IPS DF 19.7 (cell line): ENCODE measurements around the gene FBRSL1.
"Not testable (repeated sequence)": the region's sequence is repeated elsewhere in the genome, so short reads cannot be mapped to it uniquely, and the experiment has no call there.

Experiments
- DNase-seq: peaks from one replicate; pipeline ENCODE4 v3.0.0-alpha.2; 2013; ENCODE audit warnings: low read depth, low spot score

The FBRSL1 gene

DNA sequence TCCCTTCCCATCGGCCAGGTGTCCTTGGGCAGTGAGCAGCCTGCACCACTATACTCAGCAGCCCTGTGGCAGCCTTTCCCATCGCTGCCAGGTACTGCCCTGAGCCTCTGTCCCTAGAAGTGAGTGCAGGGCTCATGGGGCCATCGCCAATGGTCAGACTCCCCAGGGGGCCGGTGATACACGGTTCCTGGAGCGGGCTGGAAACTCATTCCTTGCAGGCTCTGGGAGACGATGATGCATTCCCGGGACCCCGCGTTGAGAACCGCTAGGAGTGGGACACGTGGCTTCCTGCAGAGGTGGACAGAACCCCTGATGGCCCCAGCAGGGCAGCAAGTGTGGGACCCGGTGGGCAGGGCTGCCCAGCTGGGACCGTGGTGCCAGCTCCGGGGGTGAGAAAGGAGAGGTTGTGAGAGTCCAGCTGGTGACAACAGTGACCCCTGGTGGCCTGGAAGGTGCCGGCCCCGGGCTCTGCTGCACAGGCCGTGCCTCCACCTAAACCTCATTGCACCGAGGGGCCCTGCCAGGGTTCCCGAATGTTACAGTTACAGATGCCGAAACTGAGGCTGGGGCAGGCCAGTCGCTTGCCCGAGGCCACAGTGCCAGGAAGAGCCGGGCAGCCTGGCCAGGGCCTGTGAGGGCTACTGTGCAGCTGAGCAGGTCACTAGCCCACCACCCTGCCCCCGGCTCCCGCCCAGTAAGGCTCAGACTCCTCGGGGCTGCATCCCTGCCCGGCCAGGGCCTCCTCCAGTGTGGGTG, 33.8 kb downstream of the FBRSL1 start:
- no peak for DNase-seq

- DNase-seq = no peak
Observed at GRCh38 chr12:132524405-132524804, 34.5 kb downstream of the FBRSL1 start.

DNA sequence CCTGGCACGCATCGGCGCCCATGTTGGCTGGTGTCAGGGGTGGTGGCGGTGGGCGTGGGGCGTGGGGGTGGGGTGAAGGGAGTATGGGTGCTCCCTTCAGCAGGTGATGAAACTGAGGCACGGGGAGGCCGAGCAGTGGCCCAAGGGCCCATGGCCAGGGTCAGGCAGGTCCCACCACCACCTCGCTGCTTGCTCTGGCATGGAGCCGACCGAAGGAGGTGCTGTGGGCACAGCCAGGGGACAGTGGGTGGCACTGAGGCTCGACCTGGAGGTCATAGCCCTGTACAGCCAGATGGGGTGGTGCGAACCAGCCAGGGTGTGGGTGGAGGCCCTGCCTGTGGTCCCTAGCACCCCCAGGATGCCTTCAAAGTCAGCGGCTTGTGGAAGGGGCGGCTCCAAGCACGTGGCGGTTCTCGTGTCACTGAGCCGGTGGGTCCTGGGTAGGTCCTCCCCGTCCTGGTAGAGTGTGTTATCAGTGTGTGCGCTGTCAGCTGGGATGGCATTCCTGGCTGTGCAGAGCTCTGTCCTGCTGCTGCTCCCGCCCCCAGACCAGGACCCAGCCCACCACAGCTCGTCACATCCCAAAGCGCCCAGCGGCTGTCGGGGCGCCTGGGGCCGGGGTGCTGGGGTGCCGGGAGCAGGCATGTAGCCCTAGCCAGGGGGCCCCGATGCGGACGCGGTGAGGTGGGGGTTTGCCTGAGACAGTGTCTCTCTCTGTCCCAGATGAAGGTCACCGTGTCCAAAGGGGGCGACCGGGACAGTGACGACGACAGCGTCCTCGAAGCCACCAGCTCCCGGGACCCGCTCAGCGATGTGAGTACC, 35.3 kb downstream of the FBRSL1 start:
- DNase-seq = no peak

DNA sequence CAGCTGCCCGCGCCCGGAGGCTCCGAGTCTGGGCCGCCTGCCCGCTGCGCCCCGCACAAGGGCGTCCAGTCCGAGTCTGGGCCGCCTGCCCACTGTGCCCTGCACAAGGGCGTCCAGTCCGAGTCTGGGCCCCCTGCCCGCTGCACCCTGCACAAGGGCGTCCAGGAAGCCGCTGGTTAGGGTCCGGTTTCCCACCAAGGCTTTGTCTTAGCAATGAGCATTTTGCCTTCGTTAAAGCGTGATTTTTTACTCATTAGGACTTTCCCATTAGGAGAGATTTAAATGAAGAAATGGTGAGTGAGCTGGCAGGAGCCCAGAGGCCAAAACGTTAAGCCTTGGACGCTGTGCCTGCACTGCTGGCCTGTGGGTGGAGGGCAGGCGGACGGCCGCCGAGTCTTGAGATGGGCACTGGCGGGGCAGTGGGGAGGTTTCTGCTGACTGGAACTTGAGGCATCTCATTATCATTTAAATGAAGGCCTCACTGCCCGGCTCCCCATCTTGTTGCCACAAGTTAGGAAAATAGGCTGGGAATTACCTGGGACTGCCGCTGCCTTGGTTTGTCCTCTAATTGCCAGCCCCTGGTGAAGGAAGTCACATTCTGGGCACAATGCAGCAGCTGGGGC, 36.0 kb downstream of the FBRSL1 start:
- DNase-seq = no peak

DNA sequence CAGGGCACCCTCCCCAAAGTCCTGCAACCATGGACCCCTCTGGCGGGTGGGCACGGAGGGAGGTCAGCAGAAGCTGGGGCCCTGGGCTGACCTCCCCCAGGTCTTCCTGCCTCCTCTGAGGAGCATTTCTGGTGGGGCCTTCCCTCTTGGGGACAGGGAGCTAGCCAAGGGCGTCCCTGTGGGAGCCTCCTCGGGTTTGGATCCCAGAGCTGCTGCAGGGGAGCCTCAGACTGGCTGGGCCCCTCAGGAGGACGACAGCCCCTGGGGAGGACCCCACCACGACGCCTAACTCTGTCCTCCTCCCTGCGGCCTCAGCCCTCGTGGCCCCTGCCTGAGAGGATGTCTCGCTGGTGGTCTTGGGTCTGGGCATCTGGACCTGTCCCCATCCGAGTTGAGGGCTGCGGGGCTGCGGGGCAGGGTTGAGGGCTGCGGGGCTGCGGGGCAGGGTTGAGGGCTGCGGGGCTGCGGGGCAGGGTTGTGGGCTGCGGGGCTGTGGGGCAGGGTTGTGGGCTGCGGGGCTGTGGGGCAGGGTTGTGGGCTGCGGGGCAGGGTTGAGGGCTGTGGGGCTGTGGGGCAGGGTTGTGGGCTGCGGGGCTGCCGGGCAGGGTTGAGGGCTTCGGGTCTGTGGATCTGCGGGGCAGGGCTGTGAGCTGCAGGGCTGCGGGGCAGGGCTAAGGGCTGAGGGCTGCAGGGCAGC, 37.4 kb downstream of the FBRSL1 start:
- no peak for DNase-seq

- DNase-seq = no peak
Observed at GRCh38 chr12:132527883-132528264, 37.9 kb downstream of the FBRSL1 start.

- no peak for DNase-seq
Observed at GRCh38 chr12:132528564-132529106, 38.7 kb downstream of the FBRSL1 start.

DNA sequence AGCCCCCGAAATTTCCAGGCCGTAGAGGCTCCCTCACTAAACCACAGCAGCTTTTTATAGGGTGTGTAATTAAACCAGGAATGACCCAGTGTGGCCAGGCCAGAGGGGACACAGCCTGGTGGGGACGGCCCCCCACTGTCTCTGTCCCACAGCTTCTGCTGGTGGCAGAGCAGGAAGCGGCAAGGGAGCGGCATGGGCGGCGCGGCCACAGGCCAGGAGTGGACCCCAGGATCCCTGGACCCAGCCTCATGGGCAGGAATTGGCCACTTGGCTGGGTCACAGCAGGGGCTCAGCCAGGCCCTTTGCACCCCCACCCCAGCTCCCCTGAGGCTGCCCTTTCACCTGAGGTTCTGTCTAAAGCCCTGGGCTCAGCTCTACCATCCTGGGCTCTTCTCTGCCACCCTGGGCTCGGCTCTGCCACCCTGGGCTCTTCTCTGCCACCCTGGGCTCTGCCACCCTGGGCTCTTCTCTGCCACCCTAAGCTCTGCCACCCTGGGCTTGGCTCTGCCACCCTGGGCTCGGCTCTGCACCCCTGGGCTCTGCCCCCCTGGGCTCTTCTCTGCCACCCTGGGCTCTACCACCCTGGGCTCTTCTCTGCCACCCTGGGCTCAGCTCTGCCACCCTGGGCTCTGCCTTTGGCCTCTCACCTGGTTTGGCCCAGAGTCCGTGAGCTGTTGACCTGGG, 39.3 kb downstream of the FBRSL1 start:
- no peak for DNase-seq

- no peak for DNase-seq
Observed at GRCh38 chr12:132529906-132530305, 40.0 kb downstream of the FBRSL1 start.

DNA sequence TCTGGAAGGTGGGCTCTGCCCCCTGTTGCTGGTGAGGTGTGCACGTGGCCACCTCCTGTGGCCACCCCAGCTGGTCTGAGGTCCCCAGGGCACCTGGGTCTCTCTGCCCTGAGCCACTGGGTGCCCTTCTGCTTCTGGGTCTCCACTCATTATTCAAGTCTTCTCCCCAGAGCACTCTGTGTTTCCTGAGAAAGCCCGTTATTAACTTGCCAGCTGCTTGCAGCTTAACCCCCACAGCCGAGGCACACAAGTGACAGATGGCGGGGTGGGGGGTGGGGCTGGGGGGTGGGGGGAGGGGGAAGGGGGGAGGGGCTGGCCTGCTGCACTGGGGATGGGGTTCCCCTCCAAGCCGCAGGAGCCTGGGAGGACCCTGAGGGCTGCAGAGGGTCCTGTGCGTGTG, 40.5 kb downstream of the FBRSL1 start:
- no peak for DNase-seq

DNA sequence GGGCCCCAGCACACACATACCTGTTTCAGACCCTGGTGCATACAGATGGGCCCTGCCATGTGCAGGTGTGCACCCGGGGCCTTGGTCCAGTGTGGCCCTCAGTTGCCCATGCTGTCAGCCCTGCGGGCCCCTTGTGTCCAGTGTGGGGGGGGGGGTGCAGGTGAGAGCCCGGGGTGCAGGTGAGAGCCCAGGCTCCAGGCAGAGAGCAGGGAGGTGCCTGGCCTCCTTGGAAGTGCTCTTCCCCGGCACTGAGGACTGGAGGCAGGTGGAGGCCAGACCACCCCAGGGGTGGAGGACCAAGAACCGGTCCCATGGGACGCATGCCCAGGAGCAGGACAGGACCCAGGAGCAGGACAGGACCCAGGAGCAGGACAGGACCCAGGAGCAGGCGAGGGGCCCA, 40.9 kb downstream of the FBRSL1 start:
- DNase-seq = no peak

- DNase-seq = not testable (repeated sequence)
Observed at GRCh38 chr12:132532711-132533583, 43.0 kb downstream of the FBRSL1 start.

GRCh38 chr12:132533584-132533958, 43.6 kb downstream of the FBRSL1 start:
- no peak for DNase-seq

GRCh38 chr12:132534076-132534475, 44.1 kb downstream of the FBRSL1 start:
- no peak for DNase-seq

- no peak for DNase-seq
Observed at GRCh38 chr12:132535019-132535418, 45.1 kb downstream of the FBRSL1 start.

- no peak for DNase-seq
Observed at GRCh38 chr12:132536102-132536876, 46.3 kb downstream of the FBRSL1 start.

- DNase-seq = no peak
Observed at GRCh38 chr12:132537049-132537448, 47.1 kb downstream of the FBRSL1 start.

DNA sequence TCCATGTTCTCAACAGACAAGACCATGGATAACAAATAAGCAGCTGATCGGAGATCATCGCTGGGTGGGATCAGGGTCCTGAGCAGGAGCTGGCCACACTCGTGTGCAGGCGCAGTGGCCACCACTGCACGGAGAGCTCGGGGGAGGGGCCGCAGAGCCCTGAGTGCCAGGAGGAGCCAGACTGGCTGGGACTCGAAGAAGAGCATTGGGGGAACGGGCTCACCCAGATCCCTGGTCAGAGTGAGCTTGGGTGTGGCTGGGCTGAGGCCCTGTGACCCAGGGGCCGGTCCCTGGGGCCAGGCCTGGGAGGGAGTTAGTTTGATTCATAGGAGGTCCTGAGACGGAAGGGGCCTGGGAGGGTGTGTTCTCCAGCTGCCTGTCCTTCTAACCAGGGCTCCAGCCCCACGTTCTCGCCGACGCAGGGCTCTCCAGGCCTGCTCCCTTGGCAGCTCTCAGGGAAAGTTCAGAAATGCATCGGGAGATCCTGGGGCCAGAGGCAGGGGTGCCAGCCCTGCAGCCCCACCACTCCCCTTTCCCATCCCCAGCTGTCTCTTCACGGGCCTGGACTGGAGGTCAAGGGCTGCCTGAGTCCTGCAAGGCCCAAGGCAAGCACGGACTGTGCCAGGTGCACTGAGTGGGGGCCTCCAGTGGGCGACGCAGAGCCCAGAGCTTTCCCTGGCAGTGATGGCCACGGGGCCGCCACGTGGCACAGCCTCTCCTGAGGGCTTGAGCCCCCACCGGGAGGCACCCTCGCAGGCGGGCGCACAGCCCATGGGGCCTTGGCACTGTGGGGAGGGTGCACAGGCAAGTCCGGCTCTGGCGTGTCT, 48.1 kb downstream of the FBRSL1 start:
- no peak for DNase-seq

GRCh38 chr12:132538663-132538990, 48.7 kb downstream of the FBRSL1 start:
- DNase-seq = no peak
